Gastroesophageal sphincter (tissue), 4 donors: ENCODE results near the gene TUBB4A. TPM values are rescaled to one million over a fixed set of nuclear protein-coding genes. Genes with fewer than 3 reads are reported as not detected.

Experiments used
- ATAC-seq: fragments of 150-250 bp; one replicate; pipeline ENCODE4 v1.9.1; 2016; ENCODE audit warnings: mild to moderate bottlenecking, moderate library complexity
- H3K27ac ChIP-seq, 4 donors: fragments of 200-600 bp; sonication (generic) in 3 of 4; 1 replicate in 3 of 4; 2 replicates in 1 of 4; pipeline ENCODE4 v1.5.1; 2016 to 2019
- H3K27me3 ChIP-seq: fragments of 200-600 bp; sonication (generic); one replicate; pipeline ENCODE4 v1.5.1; 2019
- H3K36me3 ChIP-seq, 2 donors: fragments of 200-600 bp; sonication (generic); one replicate each; pipeline ENCODE4 v1.5.1; 2019; ENCODE audit warnings: control low read depth in 1 of 2
- H3K4me1 ChIP-seq, 3 donors: fragments of 200-600 bp; sonication (generic); 1 replicate in 2 of 3; 2 replicates in 1 of 3; pipeline ENCODE4 v1.5.1; 2016 to 2019; ENCODE audit warnings: control low read depth in 2 of 3
- H3K4me3 ChIP-seq, 2 donors: fragments of 200-600 bp; sonication (generic); one replicate each; pipeline ENCODE4 v1.5.1; 2019; ENCODE audit warnings: mild to moderate bottlenecking in 1 of 2, moderate library complexity in 1 of 2
- H3K9me3 ChIP-seq, 3 donors: fragments of 200-600 bp; sonication (generic); one replicate each; pipeline ENCODE4 v1.5.1; 2017 to 2019; ENCODE audit warnings: control low read depth in 2 of 3
- CTCF ChIP-seq, 4 experiments: fragments of 200-600 bp in 2 of 4; fragments of 450-650 bp in 2 of 4; sonication (generic) in 1 of 4; IDR thresholded peaks; one replicate each; pipeline ENCODE4 v1.5.1; 2017 to 2019; ENCODE audit warnings: antibody characterized with exemption in 4 of 4, mild to moderate bottlenecking in 2 of 4, moderate library complexity in 2 of 4
- EP300 ChIP-seq: sonication (generic); formaldehyde crosslinking; IDR thresholded peaks from one replicate; pipeline ENCODE4 v1.6.1; 2017; ENCODE audit warnings: antibody characterized with exemption, mild to moderate bottlenecking
- POLR2A ChIP-seq, 2 donors: fragments of 450-650 bp; IDR thresholded peaks; one replicate each; pipeline ENCODE4 v1.6.1; 2017; ENCODE audit warnings: antibody characterized with exemption in 2 of 2, mild to moderate bottlenecking in 2 of 2, moderate library complexity in 1 of 2
- POLR2AphosphoS5 ChIP-seq: sonication (generic); formaldehyde crosslinking; IDR thresholded peaks from one replicate; pipeline ENCODE4 v1.6.1; 2017; ENCODE audit warnings: antibody characterized with exemption
- WGBS, 2 donors: methylation state at CpG; one replicate each; pipeline ENCODE4 v1.1.5; 2018; ENCODE audit warnings: low coverage in 1 of 2; 5-methylcytosine and 5-hydroxymethylcytosine counted together
- total RNA-seq, 4 donors: library from RNA; depleted of rRNA; stranded (reverse); fragments of >200 nt; gene quantifications; one replicate each; pipeline ENCODE4 v1.1.0, GENCODE V29; 2016

Gene TUBB4A
- total RNA-seq, 4 donors from 2014 or later = 1.2 to 3.2 (median 2.2) TPM

DNA sequence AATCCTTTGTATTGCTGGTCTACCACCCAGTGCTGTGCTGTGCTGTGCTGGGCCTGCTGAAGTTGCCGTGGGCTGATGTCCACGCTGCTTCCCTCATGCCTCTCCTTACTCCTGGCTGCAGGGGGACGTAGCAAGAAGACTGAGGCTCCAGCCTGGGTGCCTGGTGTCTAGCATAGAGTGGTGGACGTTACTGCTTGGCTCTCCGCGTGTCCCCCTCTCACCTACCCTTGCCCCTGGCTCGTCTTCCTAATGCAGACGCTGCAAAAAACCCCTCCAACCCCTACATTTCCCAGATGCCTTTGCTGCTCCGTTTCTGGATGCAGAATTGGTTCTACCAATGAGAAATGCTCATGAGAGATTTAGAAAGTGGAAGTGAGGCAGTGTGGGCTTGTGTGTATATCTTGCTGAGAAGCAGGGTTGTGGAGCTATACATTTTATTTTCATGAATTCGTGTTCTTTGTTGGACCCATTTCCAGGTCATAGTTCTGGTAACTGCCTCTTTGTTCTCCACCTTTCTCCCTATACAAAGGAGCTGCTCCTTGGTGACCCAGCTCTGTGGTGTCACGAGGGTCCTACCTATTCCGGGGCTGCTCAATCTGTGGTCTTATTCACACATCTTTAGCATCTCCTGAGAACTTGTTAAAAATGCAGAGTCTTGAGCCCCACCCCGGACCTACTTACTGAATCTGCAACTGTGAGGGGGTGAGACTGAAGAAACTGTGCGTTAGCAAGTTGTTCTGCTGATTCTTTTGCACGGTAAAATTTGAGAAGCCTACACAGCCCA is 12.6 kb downstream of the TUBB4A start:
- Histone ChIP-seq H3K4me3 (no peak overlapping the region), H3K27ac (no peak overlapping the region), H3K4me1 (no peaks in the 10 kb centered on the region), H3K27me3 (peaks cover 35% of the 10 kb centered on the region), H3K9me3 (peaks cover 0 to 20% (median 0%) of the 10 kb centered on the region in 3 donors), H3K36me3 (no peaks in the 10 kb centered on the region)
- no peak for TF ChIP-seq POLR2AphosphoS5
- TF ChIP-seq EP300 = no peak
- no peak for TF ChIP-seq POLR2A (IDR thresholded peaks at IDR 0.05)
- no peak for TF ChIP-seq CTCF (IDR thresholded peaks at IDR 0.05)
- 36 to 50% methylated on average over 3 to 11 of the region's 15 CpGs for WGBS, 2 donors
- ATAC-seq = no peak

DNA sequence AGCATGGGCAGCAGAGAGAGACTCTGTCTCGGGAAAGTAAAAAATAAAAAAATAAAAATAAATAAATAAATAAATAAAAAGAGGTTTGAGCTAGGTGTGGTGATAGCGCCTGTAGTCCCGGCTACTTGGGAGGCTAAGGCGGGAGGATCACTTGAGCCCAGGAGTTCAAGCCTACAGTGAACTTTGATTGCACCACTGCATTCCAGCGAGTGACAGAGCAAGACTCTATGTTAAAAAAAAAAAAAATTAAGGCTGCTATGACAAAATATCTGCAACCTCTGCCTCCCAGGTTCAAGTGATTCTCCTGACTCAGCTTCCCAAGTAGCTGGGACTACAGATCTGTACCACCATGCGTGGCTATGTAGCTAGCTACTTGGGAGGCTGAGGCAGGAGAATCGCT is 17.3 kb downstream of the TUBB4A start:
- H3K9me3 ChIP-seq = no peaks in the 10 kb centered on the region
- H3K4me1 ChIP-seq = no peaks in the 10 kb centered on the region
- TF ChIP-seq EP300 (no peak), POLR2AphosphoS5 (no peak), POLR2A (IDR thresholded peaks at IDR 0.05) (no peak), CTCF (IDR thresholded peaks at IDR 0.05) (no peak)
- WGBS, 2 donors = 92 to 94% methylated on average over 2 to 7 of the region's 7 CpGs
- H3K36me3 ChIP-seq = no peaks in the 10 kb centered on the region
- no peak overlapping the region for H3K4me3 ChIP-seq
- H3K27ac ChIP-seq = no peak overlapping the region
- H3K27me3 ChIP-seq = peaks cover 67% of the 10 kb centered on the region
- ATAC-seq = no peak

DNA sequence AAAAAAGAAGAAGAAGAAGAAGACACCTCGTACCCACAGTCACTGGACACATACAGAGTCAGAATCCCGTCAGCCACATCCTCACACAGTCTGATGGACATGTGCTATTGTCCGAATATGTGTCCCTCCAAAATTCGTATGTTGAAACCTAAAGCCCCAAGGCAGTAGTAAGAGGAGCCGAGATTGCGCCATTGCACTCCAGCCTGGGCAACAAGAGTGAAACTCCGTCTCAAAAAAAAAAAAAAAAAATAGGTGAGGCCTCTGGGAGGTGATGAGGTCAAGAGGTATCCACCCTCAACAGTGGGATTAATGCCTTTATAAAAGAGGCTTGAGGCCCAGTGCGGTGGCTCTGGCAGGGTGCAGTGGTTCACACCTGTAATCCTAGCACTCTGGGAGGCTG is 17.9 kb downstream of the TUBB4A start:
- no peaks in the 10 kb centered on the region for H3K9me3 ChIP-seq

DNA sequence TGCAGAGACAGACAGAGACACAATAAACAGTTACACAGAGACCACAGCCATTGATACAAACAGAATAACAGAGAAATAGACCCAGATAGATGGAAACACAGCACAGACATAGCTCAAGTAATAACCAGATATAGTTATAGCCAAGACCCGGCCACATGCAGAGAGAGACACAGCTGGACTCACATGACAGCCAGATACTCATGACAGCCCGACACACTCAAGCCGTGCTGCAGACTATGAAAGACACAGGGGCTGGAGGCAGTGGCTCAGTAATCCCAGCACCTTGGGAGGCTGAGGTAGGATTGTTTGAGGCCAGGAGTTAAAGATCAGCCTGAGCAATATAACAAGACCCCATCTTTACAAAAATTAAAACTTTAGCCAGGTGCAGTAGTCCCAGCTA is 18.9 kb downstream of the TUBB4A start:
- Histone ChIP-seq H3K4me1 (no peaks in the 10 kb centered on the region), H3K36me3 (no peaks in the 10 kb centered on the region), H3K27me3 (peaks cover 71% of the 10 kb centered on the region), H3K4me3 (no peak overlapping the region), H3K27ac (no peak overlapping the region), H3K9me3 (no peaks in the 10 kb centered on the region)
- ATAC-seq = no peak
- no peak for TF ChIP-seq POLR2AphosphoS5
- no peak for TF ChIP-seq CTCF (IDR thresholded peaks at IDR 0.05)
- no peak for TF ChIP-seq EP300
- WGBS, 2 donors = 25 to 27% methylated on average over 3 of the region's 3 CpGs

More for the DNA sequence above, 17.9 kb downstream of the TUBB4A start:
- H3K4me1 ChIP-seq = no peaks in the 10 kb centered on the region
- TF ChIP-seq CTCF (IDR thresholded peaks at IDR 0.05) = no peak
- no peak for TF ChIP-seq POLR2AphosphoS5
- no peak for TF ChIP-seq POLR2A (IDR thresholded peaks at IDR 0.05)
- no peak for TF ChIP-seq EP300
- H3K4me3 ChIP-seq = no peak overlapping the region
- H3K27ac ChIP-seq = no peak overlapping the region
- H3K36me3 ChIP-seq = no peaks in the 10 kb centered on the region
- WGBS, 2 donors = 83 to 100% methylated on average over 1 of the region's 8 CpGs
- no peak for ATAC-seq
- peaks cover 71% of the 10 kb centered on the region for H3K27me3 ChIP-seq

DNA sequence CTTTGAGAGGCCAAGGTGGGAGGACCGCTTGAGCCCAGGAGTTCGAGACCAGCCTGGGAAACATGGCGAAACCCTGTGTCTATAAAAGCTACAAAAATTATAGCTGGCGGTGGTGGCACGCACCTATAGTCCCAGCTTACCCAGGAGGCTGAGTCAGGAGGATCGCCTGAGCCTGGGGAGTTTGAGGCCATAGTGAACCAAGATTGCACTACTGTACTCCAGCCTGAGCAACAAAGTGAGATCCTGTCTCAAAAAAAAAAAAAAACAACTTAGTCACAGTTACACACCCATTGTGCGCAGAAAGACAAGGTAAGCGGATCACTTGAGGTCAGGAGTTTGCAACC is 19.8 kb downstream of the TUBB4A start:
- H3K9me3 ChIP-seq = no peaks in the 10 kb centered on the region
- H3K4me1 ChIP-seq = no peaks in the 10 kb centered on the region
- TF ChIP-seq EP300 (no peak), CTCF (IDR thresholded peaks at IDR 0.05) (no peak), POLR2AphosphoS5 (no peak), POLR2A (IDR thresholded peaks at IDR 0.05) (no peak)
- 87 to 97% methylated on average over 3 to 4 of the region's 8 CpGs for WGBS, 2 donors
- H3K27ac ChIP-seq = no peak overlapping the region
- no peak for ATAC-seq
- H3K4me3 ChIP-seq = no peak overlapping the region
- H3K36me3 ChIP-seq = no peaks in the 10 kb centered on the region
- H3K27me3 ChIP-seq = peaks cover 71% of the 10 kb centered on the region
